ENCODE data around the gene HIRA.

HIRA gene

DNA sequence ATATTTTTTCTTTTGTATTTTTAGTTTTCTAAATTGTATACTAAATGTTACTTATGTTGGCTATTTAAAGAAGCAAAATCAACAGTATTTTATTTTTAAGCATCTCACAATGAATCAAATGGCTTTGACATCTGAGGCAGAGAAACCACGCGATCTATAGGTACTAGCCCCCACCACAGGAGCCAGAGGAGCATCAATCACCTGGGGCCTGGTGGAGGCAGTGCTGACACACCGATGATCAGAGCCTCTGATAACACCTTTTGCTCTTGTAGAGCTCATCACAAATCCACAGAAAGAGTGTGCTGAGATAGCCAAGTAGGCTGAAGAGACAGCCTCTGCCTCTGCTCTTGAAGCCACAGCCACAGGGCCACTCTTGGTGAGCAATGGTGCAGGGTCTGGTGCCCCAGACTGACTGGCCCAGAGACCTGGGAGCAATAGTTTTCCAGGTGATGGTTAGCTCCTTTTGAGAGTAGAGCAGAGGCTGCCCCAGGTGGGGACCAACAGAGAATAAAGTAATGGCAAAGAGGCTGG lies 25.2 kb downstream of the HIRA start:
- no peak for DNase-seq

GRCh38 chr22:19405652-19406051 lies 25.9 kb downstream of the HIRA start:
- no peak for DNase-seq

- DNase-seq, result no peak
Observed at GRCh38 chr22:19405133-19405532, 26.4 kb downstream of the HIRA start.

DNA sequence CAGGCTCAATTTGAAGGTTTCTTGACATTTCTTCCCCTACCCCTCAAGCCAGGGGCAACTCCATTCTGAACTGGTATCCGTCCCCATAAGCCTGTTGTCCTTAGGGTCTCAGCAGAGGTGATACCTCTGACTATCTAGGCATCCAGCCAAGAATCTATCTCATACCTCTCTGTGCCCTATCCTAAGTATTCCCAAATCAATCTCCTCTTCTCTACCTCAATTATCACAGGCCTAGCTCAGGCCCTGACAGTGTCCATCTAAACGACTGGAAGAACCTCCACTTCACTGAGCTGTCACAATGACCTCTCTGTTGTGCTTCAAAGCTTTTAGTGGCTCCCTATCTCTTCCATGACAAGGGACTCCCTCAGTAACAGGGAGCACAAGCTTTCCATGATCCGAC lies 26.9 kb downstream of the HIRA start:
- DNase-seq, result no peak

GRCh38 chr22:19402642-19403191 lies 28.8 kb downstream of the HIRA start:
- DNase-seq, result no peak

GRCh38 chr22:19401483-19401882 lies 30.1 kb downstream of the HIRA start:
- no peak for DNase-seq

- DNase-seq, result no peak
Observed at GRCh38 chr22:19400881-19401280, 30.7 kb downstream of the HIRA start.

- DNase-seq, result no peak
Observed at GRCh38 chr22:19398652-19399051, 32.9 kb downstream of the HIRA start.

- no peak for DNase-seq
Observed at GRCh38 chr22:19398206-19398605, 33.3 kb downstream of the HIRA start.

DNA sequence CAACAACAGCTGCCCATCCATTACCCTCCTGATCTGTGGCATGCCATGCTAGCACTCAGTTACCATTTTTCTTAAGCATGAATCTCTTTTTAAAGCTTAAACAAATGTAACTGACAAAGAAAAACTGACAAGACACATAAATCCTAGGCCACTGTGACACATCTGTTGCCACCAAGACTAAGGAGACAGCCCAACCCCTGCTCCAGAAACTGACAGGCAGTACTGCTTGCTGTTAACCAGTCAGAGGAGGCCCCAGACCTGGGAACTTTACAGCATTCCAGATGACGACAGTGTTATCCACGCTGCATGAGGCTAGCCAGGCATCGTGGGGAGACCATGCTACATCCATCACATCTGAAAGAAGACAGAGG lies 33.8 kb downstream of the HIRA start:
- DNase-seq, result no peak

DNA sequence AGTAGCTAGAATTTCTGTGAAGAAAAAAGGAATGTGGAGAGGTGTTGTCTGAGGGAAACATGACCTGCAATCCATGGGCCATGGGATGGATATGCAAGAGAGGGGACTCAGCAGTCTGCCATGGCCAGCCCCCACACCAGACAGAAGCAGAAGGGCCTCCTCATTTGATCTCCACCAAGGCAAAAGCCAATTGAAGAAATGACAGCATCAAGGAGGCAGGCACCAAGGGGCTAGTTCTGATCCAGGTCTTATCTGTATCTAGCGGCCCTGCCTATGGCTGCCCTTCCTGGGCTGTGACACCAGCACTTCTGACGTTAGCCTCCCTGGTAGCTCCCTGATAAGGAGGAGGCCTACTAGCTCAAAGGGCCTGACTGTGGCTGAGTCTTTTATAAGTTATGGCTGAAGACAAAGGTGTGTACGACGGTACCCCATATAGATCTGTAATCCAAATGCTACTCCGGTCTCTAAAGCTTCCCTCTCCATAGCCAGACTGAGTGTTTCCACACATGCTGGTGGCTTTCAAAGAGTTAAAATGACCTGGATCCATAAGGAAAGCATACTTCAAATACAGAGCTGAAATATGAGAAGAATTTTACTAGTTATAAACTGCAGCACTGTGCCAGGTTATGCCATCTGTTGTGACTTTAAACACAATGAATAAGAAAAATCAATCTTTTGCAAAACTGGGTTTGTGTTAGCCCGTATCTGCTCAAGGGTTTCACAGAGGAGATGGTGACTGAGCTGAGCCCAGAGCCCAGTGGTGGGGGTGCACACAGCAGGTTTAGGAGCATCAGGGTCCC lies 34.4 kb downstream of the HIRA start:
- no peak for DNase-seq

DNA sequence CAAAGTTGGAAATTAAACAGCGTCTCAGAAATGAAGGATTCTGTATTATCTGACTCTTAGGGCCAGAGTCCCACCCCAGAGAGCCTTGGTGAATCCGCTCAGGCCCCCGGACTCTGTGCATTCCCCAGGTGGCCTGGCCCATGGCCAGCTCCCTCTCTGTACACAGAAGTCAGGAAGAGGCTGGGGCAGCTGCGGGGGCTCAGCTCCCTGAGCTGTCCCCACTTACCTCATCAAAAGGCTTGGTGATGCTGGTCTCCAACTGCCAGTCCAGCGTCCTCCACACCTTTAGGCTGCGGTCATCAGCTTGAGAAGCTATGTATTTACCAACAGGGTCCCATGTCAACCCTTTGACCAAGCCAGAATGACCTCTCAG lies 35.0 kb downstream of the HIRA start:
- no peak for DNase-seq

- DNase-seq, result no peak
Observed at GRCh38 chr22:19395276-19395675, 36.3 kb downstream of the HIRA start.

GRCh38 chr22:19394274-19395050 lies 37.1 kb downstream of the HIRA start:
- no peak for DNase-seq

DNA sequence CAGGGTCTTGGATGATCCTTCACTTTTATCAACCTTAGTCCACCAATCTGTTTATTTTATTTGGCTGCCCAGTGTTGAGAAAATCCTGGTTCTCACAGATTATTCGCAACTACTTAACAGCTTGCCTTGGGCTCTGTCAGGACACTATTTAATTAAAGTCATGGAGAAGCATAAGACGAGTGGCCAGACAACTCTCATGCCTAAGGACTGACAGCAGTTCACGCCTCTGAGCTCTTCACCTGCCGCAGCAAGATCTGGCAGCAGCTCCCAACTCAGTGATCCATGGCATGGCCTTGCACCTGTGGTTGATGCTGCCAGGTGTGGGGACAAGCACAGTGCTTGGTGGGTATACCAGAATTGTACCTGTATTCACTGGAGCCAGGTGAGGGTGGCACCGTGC lies 37.8 kb downstream of the HIRA start:
- DNase-seq, result no peak

DNA sequence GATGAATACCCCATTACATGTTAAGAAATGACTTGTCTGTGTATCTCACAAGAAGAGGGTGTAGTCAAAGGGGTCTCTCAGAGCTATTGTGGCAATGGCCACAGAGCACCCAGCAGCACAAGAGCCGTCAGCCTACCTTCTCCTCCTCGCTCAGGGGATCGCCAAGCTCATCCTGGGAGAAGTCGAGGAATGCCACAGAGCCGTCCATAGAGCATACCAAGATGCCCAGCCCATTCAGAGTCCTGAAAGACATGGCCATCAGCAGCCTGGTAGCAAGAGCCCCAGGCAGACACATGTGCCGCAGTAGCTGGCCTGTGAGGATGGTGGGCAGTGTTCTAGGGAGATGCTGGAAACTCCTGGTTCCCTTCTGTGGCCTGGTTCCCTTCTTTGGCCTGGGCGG lies 44.0 kb downstream of the HIRA start:
- DNase-seq, result no peak

- DNase-seq, result no peak
Observed at GRCh38 chr22:19387038-19387437, 44.5 kb downstream of the HIRA start.

GRCh38 chr22:19386248-19386647 lies 45.3 kb downstream of the HIRA start:
- no peak for DNase-seq

- DNase-seq, result no peak
Observed at GRCh38 chr22:19385221-19385906, 46.2 kb downstream of the HIRA start.

DNA sequence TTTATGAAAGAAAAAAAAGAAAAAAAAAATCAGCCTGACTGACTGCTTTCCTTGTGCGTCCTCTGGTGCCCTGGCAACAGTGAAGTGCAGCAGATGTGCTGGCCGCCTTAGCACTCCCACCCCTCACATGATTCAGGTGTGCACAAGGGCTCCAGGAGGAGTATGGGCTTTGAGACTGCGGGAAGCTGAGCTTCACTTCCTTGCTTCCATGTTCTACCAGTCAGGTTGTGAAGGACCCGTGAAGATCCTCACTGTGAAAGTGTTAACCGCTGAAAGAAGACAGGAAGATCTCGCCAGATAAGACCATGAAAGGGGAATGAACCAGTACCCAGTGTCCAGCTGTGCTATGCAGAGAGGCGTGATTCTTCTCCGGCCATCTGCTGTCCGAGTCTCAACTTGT lies 48.2 kb downstream of the HIRA start:
- DNase-seq, result no peak

GRCh38 chr22:19382240-19382639 lies 49.3 kb downstream of the HIRA start:
- DNase-seq, result no peak

- no peak for DNase-seq
Observed at GRCh38 chr22:19378344-19378674, 53.2 kb downstream of the HIRA start.

DNA sequence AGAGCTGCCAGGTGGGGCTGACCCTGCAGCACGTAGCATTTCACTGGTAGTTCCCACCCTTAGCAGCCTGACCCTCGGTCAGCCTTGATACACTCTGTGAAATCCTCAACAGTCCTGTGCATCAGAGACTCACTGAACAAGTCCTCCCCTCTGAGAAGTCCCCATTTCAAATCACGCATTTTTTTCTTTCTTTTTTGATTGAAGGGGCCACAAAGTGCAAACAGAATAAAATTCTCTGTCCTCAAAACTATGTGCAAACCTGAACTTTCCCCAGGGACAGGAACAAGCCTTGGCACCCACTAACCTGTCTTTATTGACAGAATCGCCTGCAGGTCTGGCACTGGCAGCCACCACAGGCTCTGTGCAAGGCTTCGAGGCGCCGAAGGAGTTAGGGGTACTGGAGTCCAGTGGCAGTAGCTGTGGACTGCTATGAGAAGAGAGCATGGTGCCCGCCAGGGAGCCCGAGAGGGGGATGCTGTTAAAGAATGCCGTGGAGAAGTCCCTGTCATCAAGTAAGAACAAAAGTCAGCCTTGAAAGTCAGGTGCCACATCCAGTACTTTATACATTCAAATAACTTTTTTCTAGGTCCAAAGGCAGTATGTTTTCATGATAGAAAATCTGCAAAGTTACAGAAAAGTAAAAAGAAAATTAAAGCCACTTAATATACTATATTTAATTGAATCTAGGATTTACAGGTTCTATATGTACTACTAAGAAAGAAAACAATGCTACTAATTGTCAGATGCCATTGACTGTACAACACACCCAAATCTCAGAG lies 53.8 kb downstream of the HIRA start:
- no peak for DNase-seq

Measured in T1000 (cell line).